Mononuclear cell (primary cell): ENCODE data around the gene ABCC12. TPM values are rescaled to one million over a fixed set of nuclear protein-coding genes. Genes with fewer than 3 reads are reported as not detected.

Experiments used
- H3K27me3 ChIP-seq: 2 replicates; pipeline ENCODE4 v1.6.0; 2011; ENCODE audit warnings: low read length, control low read depth; ENCODE audit not compliant: insufficient read depth
- H3K4me1 ChIP-seq: 2 replicates; pipeline ENCODE4 v1.5.1; 2011; ENCODE audit warnings: mild to moderate bottlenecking, low read length, control low read depth; ENCODE audit not compliant: insufficient read depth
- H3K4me3 ChIP-seq: 2 replicates; pipeline ENCODE4 v1.5.1; 2011; ENCODE audit warnings: mild to moderate bottlenecking, low read length, moderate library complexity
- H3K9me3 ChIP-seq: 2 replicates; pipeline ENCODE4 v1.5.1; 2011; ENCODE audit warnings: low read depth, mild to moderate bottlenecking, control low read depth, low read length
- total RNA-seq: library from RNA; depleted of rRNA; stranded (reverse); fragments of >200 nt; gene quantifications from one replicate; pipeline ENCODE4 v1.2.3, GENCODE V29; 2012

Gene ABCC12
- total RNA-seq, 1 donor, result not detected

- H3K9me3 ChIP-seq, result no peaks in the 10 kb centered on the region
- no peaks in the 10 kb centered on the region for H3K4me1 ChIP-seq
- H3K27me3 ChIP-seq, result no peaks in the 10 kb centered on the region
- H3K4me3 ChIP-seq, result no peak overlapping the region
These were observed 46.3 kb downstream of the ABCC12 start for GRCh38 chr16:48109475-48109874.

- Histone ChIP-seq H3K27me3 (no peaks in the 10 kb centered on the region), H3K4me3 (no peak overlapping the region), H3K9me3 (no peaks in the 10 kb centered on the region), H3K4me1 (no peaks in the 10 kb centered on the region)
These were observed 49.3 kb downstream of the ABCC12 start for GRCh38 chr16:48106446-48106845.

Other genes starting within 250 kb of the ABCC12 start
- gene LONP2, start 88.3 kb upstream of the ABCC12 start, total RNA-seq, result 49.2 TPM
- 0.52 TPM for gene ABCC11, start 91.5 kb upstream of the ABCC12 start, total RNA-seq
- 67.7 TPM for gene SIAH1, start 229.4 kb upstream of the ABCC12 start, total RNA-seq